ENCODE data around the gene RFC5.

The RFC5 gene

GRCh38 chr12:118038137-118038536 is 21.6 kb downstream of the RFC5 start:
- TF ChIP-seq CTCF (IDR thresholded peaks at IDR 0.05; ENCODE audit: insufficient read depth, low read length, poor library complexity, severe bottlenecking) (no peak), EZH2phosphoT487 (conservative IDR thresholded peaks at IDR 0.05; ENCODE audit: low read length) (no peak)
- Histone ChIP-seq H3K36me3 (ENCODE audit: low read length) (peaks cover 8% of the 10 kb centered on the region; the same call in 1 of the 2 replicates), H3K4me3 (ENCODE audit: insufficient read depth, low read length, poor library complexity, severe bottlenecking) (no peak overlapping the region), H3K9me2 (replicated peaks; ENCODE audit: insufficient read depth, low read length) (no peaks in the 10 kb centered on the region), H3K4me2 (ENCODE audit: low read depth, low read length, poor library complexity, severe bottlenecking) (no peak overlapping the region), H4K20me1 (ENCODE audit: low read depth, low read length) (no peaks in the 10 kb centered on the region), H3K9me3 (ENCODE audit: insufficient read depth, low read length) (no peaks in the 10 kb centered on the region), H3K27ac (ENCODE audit: low read depth, low read length) (no peak overlapping the region), H3K27me3 (ENCODE audit: low read length) (no peaks in the 10 kb centered on the region), H3K79me2 (ENCODE audit: insufficient read depth, low read length) (no peaks in the 10 kb centered on the region), H3K9ac (ENCODE audit: low read length) (no peak overlapping the region), H2AFZ (ENCODE audit: low read depth, low read length, severe bottlenecking) (no peak overlapping the region), H3F3A (ENCODE audit: insufficient read depth) (no peaks in the 10 kb centered on the region)

- Histone ChIP-seq H2AFZ (ENCODE audit: low read depth, low read length, severe bottlenecking) (no peak overlapping the region), H3K36me3 (ENCODE audit: low read length) (no peaks in the 10 kb centered on the region), H3F3A (ENCODE audit: insufficient read depth) (no peaks in the 10 kb centered on the region), H3K4me3 (ENCODE audit: insufficient read depth, low read length, poor library complexity, severe bottlenecking) (no peak overlapping the region), H3K4me2 (ENCODE audit: low read depth, low read length, poor library complexity, severe bottlenecking) (no peak overlapping the region), H3K27ac (ENCODE audit: low read depth, low read length) (no peak overlapping the region), H3K9me3 (ENCODE audit: insufficient read depth, low read length) (no peaks in the 10 kb centered on the region), H4K20me1 (ENCODE audit: low read depth, low read length) (no peaks in the 10 kb centered on the region), H3K9me2 (replicated peaks; ENCODE audit: insufficient read depth, low read length) (no peaks in the 10 kb centered on the region), H3K27me3 (ENCODE audit: low read length) (no peaks in the 10 kb centered on the region), H3K79me2 (ENCODE audit: insufficient read depth, low read length) (no peaks in the 10 kb centered on the region), H3K9ac (ENCODE audit: low read length) (no peak overlapping the region)
- no peak for TF ChIP-seq CTCF (IDR thresholded peaks at IDR 0.05; ENCODE audit: insufficient read depth, low read length, poor library complexity, severe bottlenecking)
- no peak for TF ChIP-seq EZH2phosphoT487 (conservative IDR thresholded peaks at IDR 0.05; ENCODE audit: low read length)
Measured at GRCh38 chr12:118042091-118042490, 25.6 kb downstream of the RFC5 start.

- no peaks in the 10 kb centered on the region for H3K9me3 ChIP-seq (ENCODE audit: insufficient read depth, low read length)
- H3K27ac ChIP-seq (ENCODE audit: low read depth, low read length), result no peak overlapping the region
- TF ChIP-seq CTCF (IDR thresholded peaks at IDR 0.05; ENCODE audit: insufficient read depth, low read length, poor library complexity, severe bottlenecking) (no peak), EZH2phosphoT487 (conservative IDR thresholded peaks at IDR 0.05; ENCODE audit: low read length) (no peak)
- no peak overlapping the region for H3K9ac ChIP-seq (ENCODE audit: low read length)
- H2AFZ ChIP-seq (ENCODE audit: low read depth, low read length, severe bottlenecking), result no peak overlapping the region
- no peak overlapping the region for H3K4me3 ChIP-seq (ENCODE audit: insufficient read depth, low read length, poor library complexity, severe bottlenecking)
- H3K27me3 ChIP-seq (ENCODE audit: low read length), result no peaks in the 10 kb centered on the region
- H3K4me2 ChIP-seq (ENCODE audit: low read depth, low read length, poor library complexity, severe bottlenecking), result no peak overlapping the region
- no peaks in the 10 kb centered on the region for H3K79me2 ChIP-seq (ENCODE audit: insufficient read depth, low read length)
- H3K9me2 ChIP-seq (replicated peaks; ENCODE audit: insufficient read depth, low read length), result no peaks in the 10 kb centered on the region
- H4K20me1 ChIP-seq (ENCODE audit: low read depth, low read length), result no peaks in the 10 kb centered on the region
- no peaks in the 10 kb centered on the region for H3K36me3 ChIP-seq (ENCODE audit: low read length)
- no peaks in the 10 kb centered on the region for H3F3A ChIP-seq (ENCODE audit: insufficient read depth)
Measured at GRCh38 chr12:118044075-118044474, 27.6 kb downstream of the RFC5 start.
